IMR-90 (cell line): ENCODE data around the gene LAMA5.

Experiments
- CTCF ChIP-seq: conservative IDR thresholded peaks from 2 replicates; pipeline ENCODE4 v1.5.1; 2012; ENCODE audit warnings: mild to moderate bottlenecking, low read depth, low read length, improper control_type of control experiment
- FOS ChIP-seq: fragments of 150-350 bp; IDR thresholded peaks from 2 replicates; pipeline ENCODE4 v1.6.1; 2016; ENCODE audit warnings: low read depth, low read length
- MAFK ChIP-seq: IDR thresholded peaks from 2 replicates; pipeline ENCODE4 v1.6.1; 2012; ENCODE audit warnings: low read depth, low read length, improper control_type of control experiment
- MAZ ChIP-seq: IDR thresholded peaks from 2 replicates; pipeline ENCODE4 v1.6.1; 2012; ENCODE audit warnings: low read depth, mild to moderate bottlenecking, low read length, improper control_type of control experiment, moderate library complexity, borderline replicate concordance
- POLR2A ChIP-seq: IDR thresholded peaks from 2 replicates; pipeline ENCODE4 v1.6.1; 2012; ENCODE audit warnings: mild to moderate bottlenecking, low read depth, low read length
- RAD21 ChIP-seq: IDR thresholded peaks from 2 replicates; pipeline ENCODE4 v1.6.1; 2012; ENCODE audit warnings: low read length, improper control_type of control experiment
- RFX5 ChIP-seq: IDR thresholded peaks from 2 replicates; pipeline ENCODE4 v1.8.0; 2012; ENCODE audit warnings: low read depth, mild to moderate bottlenecking, low read length, moderate library complexity
- SMC3 ChIP-seq: fragments of 150-350 bp; IDR thresholded peaks from 2 replicates; pipeline ENCODE4 v1.6.1; 2016; ENCODE audit warnings: low read depth, mild to moderate bottlenecking, antibody characterized with exemption, low read length, moderate library complexity
- USF2 ChIP-seq: fragments of 150-350 bp; IDR thresholded peaks from 2 replicates; pipeline ENCODE4 v1.6.1; 2017; ENCODE audit warnings: mild to moderate bottlenecking, antibody characterized with exemption, low read length, low read depth

DNA sequence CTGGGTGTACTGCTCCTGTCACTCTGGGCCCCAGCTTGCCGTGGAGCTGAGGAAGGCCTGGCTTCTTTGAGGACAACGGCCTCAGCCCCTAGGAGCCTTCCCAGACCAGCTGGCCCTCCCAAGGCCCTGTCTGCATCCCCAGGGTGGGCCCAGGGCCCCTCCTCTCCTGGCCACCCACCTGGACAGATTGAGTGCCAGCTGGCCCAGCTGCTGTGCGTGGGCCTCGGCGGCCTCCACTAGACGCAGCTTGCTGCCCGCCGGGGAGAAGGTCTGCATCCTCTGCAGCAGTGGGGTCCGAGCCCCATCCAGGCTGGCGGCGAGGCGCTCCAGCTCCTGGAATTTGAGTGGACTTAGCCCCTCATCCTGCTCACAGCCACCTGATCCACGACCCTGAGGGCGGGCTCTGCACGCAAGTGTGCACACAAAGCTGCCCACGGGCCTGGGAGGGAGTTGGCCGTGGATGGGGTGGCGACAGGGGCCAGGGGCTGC, 49.9 kb downstream of the LAMA5 start:
- TF ChIP-seq CTCF (no peak), POLR2A (no peak), USF2 (no peak), MAZ (no peak), RFX5 (no peak), RAD21 (no peak), FOS (no peak), SMC3 (no peak), MAFK (no peak)
